ENCODE measurements around the gene POLR3F.

GRCh38 chr20:18523066-18523465, 55.9 kb downstream of the POLR3F start:
- TF ChIP-seq EZH2 (IDR thresholded peaks at IDR 0.05; ENCODE audit: borderline replicate concordance, insufficient read depth, low read length, poor library complexity, severe bottlenecking) (no peak), CTCF (IDR thresholded peaks at IDR 0.05; ENCODE audit: poor library complexity, severe bottlenecking) (no peak), TAF1 (IDR thresholded peaks at IDR 0.05; ENCODE audit: low read depth) (no peak), RAD21 (conservative IDR thresholded peaks at IDR 0.05) (no peak)

All from neural cell (in vitro differentiated cells).